Mammary epithelial cell (primary cell): ENCODE measurements around the gene TCN2.

Source experiments
- CTCF ChIP-seq, 2 donors: IDR thresholded peaks in 1 of 2; conservative IDR thresholded peaks in 1 of 2; 2 replicates each; pipeline ENCODE4 v1.5.1; 2011 to 2012; ENCODE audit warnings: inconsistent platforms in 2 of 2, low read length in 2 of 2, mild to moderate bottlenecking in 2 of 2, control low read depth in 1 of 2, low read depth in 1 of 2; ENCODE audit not compliant: insufficient read depth in 1 of 2; ENCODE audit errors: extremely low read depth in 1 of 2
- EZH2 ChIP-seq: IDR thresholded peaks from 2 replicates; pipeline ENCODE4 v1.6.1; 2012; ENCODE audit warnings: low read length, inconsistent platforms, borderline replicate concordance

- TF ChIP-seq CTCF (conservative IDR thresholded peaks at IDR 0.05 in 1 of 2, IDR thresholded peaks at IDR 0.05 in 1 of 2; ENCODE audit: extremely low read depth in 1 of 2, insufficient read depth in 1 of 2, low read depth in 1 of 2, low read length in 2 of 2) (no peak), EZH2 (no peak)
Measured at GRCh38 chr22:30614879-30615278, 7.9 kb downstream of the TCN2 start.
